OCI-LY7 (cell line): ENCODE data around the gene STRADA. TPM values are rescaled to one million over a fixed set of nuclear protein-coding genes. Genes with fewer than 3 reads are reported as not detected.

ENCODE experiments used
- BruUV-seq: library from RNA; stranded (reverse); fragments of 400-500 nt; replicated peaks from 2 replicates; lab custom pipeline; 2021; lab: Mats Ljungman, UMichigan
- CTCF ChIA-PET: fragments of 300-600 bp; sonication (Branson Sonifier 250); formaldehyde crosslinking; loops from one replicate; lab custom pipeline; 2022; ENCODE audit warnings: antibody characterized with exemption; ENCODE audit not compliant: unreplicated experiment; lab: Charles Lee
- POLR2A ChIA-PET: fragments of 300-600 bp; sonication (Branson Sonifier 250); formaldehyde crosslinking; loops from one replicate; lab custom pipeline; 2022; ENCODE audit warnings: antibody characterized with exemption; lab: Charles Lee
- DNase-seq: peaks from one replicate; pipeline ENCODE4 v3.0.0-alpha.2; 2015; ENCODE audit warnings: low spot score
- H2AFZ ChIP-seq: fragments of 200-600 bp; sonication (generic), shearing (Covaris generic); 2 replicates; pipeline ENCODE4 v1.6.1; 2014; ENCODE audit warnings: mild to moderate bottlenecking, antibody characterized with exemption, low read length, moderate library complexity
- H3K27ac ChIP-seq: fragments of 200-600 bp; sonication (generic); 2 replicates; pipeline ENCODE4 v1.5.1; 2014; ENCODE audit warnings: mixed run types, low read depth, mild to moderate bottlenecking, moderate library complexity, low read length, inconsistent platforms; ENCODE audit not compliant: poor library complexity, severe bottlenecking
- H3K36me3 ChIP-seq: fragments of 200-600 bp; sonication (generic); 2 replicates; pipeline ENCODE4 v1.6.1; 2014; ENCODE audit warnings: mild to moderate bottlenecking, antibody characterized with exemption, low read length, moderate library complexity, mixed read lengths; ENCODE audit not compliant: insufficient read depth
- H3K4me1 ChIP-seq: fragments of 200-600 bp; sonication (generic); 2 replicates; pipeline ENCODE4 v1.5.1; 2014; ENCODE audit warnings: mild to moderate bottlenecking, low read length; ENCODE audit not compliant: insufficient read depth, poor library complexity, severe bottlenecking
- H3K4me2 ChIP-seq: fragments of 200-600 bp; sonication (generic); 2 replicates; pipeline ENCODE4 v1.6.1; 2014; ENCODE audit warnings: mild to moderate bottlenecking, low read length
- H3K4me3 ChIP-seq: fragments of 200-600 bp; sonication (generic); 2 replicates; pipeline ENCODE4 v1.5.1; 2014; ENCODE audit warnings: mild to moderate bottlenecking, low read depth, low read length; ENCODE audit not compliant: poor library complexity, severe bottlenecking
- H3K79me2 ChIP-seq: fragments of 200-600 bp; sonication (generic); 2 replicates; pipeline ENCODE4 v1.6.1; 2016; ENCODE audit warnings: low read depth, mild to moderate bottlenecking, low read length, moderate library complexity, mixed read lengths; ENCODE audit not compliant: insufficient read depth
- H3K9me2 ChIP-seq: fragments of 200-600 bp; sonication (generic); 2 replicates; pipeline ENCODE4 v1.6.1; 2016; ENCODE audit warnings: mild to moderate bottlenecking, low read length, mixed read lengths; ENCODE audit not compliant: insufficient read depth
- H3K9me3 ChIP-seq: fragments of 200-600 bp; sonication (generic); 2 replicates; pipeline ENCODE4 v1.6.1; 2014; ENCODE audit warnings: mild to moderate bottlenecking, mixed run types, low read length, mixed read lengths
- H4K20me1 ChIP-seq: fragments of 200-600 bp; sonication (generic); 2 replicates; pipeline ENCODE4 v1.6.1; 2014; ENCODE audit warnings: mild to moderate bottlenecking, antibody characterized with exemption, low read length, moderate library complexity, mixed read lengths; ENCODE audit not compliant: insufficient read depth
- CTCF ChIP-seq: fragments of 200-600 bp; sonication (generic); conservative IDR thresholded peaks from 2 replicates; pipeline ENCODE4 v1.5.1; 2014; ENCODE audit warnings: mild to moderate bottlenecking, antibody characterized with exemption, low read length, moderate library complexity, mixed read lengths
- EZH2phosphoT487 ChIP-seq: fragments of 200-600 bp; sonication (generic); IDR thresholded peaks from 2 replicates; pipeline ENCODE4 v1.6.1; 2018; ENCODE audit warnings: low read depth, borderline replicate concordance, mild to moderate bottlenecking, mixed run types, antibody characterized with exemption, low read length, moderate library complexity, mixed read lengths
- intact Hi-C: fragments of 100-400 bp; cut with micrococcal nuclease; formaldehyde crosslinking; loops from one replicate; pipeline ENCODE4 v1.10.0; 2022; ENCODE audit not compliant: unreplicated experiment
- total RNA-seq, 2 experiments: library from RNA; depleted of rRNA in 1 of 2; stranded (reverse); fragments of >200 nt in 1 of 2; shearing (Covaris generic) in 1 of 2; gene quantifications; 2 replicates each; pipeline ENCODE4 v1.2.3, GENCODE V29; 2014 to 2022

STRADA gene
- total RNA-seq, 2 experiments from 2014 or later, result 31.9 to 68.0 TPM

- DNase-seq, result no peak
- intact Hi-C loops, result no loop called here
- H3K79me2 ChIP-seq, result no peaks in the 10 kb centered on the region
- H4K20me1 ChIP-seq, result no peaks in the 10 kb centered on the region
- POLR2A ChIA-PET, result interaction anchor here (0.6 to 1.7 kb wide), 3 partner anchors 12 to 114 kb away, joined by 3 to 8 read pairs (median 3); no protein-coding TSS in a partner anchor
- TF ChIP-seq EZH2phosphoT487, result no peak
- TF ChIP-seq CTCF, result no peak
- peaks cover 26% of the 10 kb centered on the region for H3K36me3 ChIP-seq
- no peak overlapping the region for H3K27ac ChIP-seq
- no peak overlapping the region for H2AFZ ChIP-seq
- CTCF ChIA-PET, result no interaction called here
- BruUV-seq, result no TSS peak
- no peaks in the 10 kb centered on the region for H3K4me1 ChIP-seq
- H3K9me2 ChIP-seq, result no peaks in the 10 kb centered on the region
- no peak overlapping the region for H3K4me3 ChIP-seq
- H3K9me3 ChIP-seq, result no peaks in the 10 kb centered on the region; the same call in 1 of the 2 replicates
- no peak overlapping the region for H3K4me2 ChIP-seq
These were observed 58.6 kb downstream of the STRADA start for GRCh38 chr17:63682981-63683380.

GRCh38 chr17:63682441-63682840 is 59.2 kb downstream of the STRADA start:
- BruUV-seq, result no TSS peak
- Histone ChIP-seq H3K4me1 (no peaks in the 10 kb centered on the region), H3K4me2 (no peak overlapping the region), H3K36me3 (peaks cover 26% of the 10 kb centered on the region), H3K9me2 (no peaks in the 10 kb centered on the region), H3K9me3 (no peaks in the 10 kb centered on the region; the same call in 1 of the 2 replicates), H3K79me2 (no peaks in the 10 kb centered on the region), H3K4me3 (no peak overlapping the region), H2AFZ (no peak overlapping the region), H3K27ac (no peak overlapping the region), H4K20me1 (no peaks in the 10 kb centered on the region)
- no peak for DNase-seq
- intact Hi-C loops, result no loop called here
- POLR2A ChIA-PET, result interaction anchor here (0.6 to 1.8 kb wide), 3 partner anchors 13 to 1060 kb away, joined by 3 to 8 read pairs (median 5); no protein-coding TSS in a partner anchor
- CTCF ChIA-PET, result no interaction called here
- no peak for TF ChIP-seq EZH2phosphoT487
- no peak for TF ChIP-seq CTCF

GRCh38 chr17:63681530-63681929 is 60.1 kb downstream of the STRADA start:
- H2AFZ ChIP-seq, result no peak overlapping the region
- H3K9me3 ChIP-seq, result no peaks in the 10 kb centered on the region; the same call in 1 of the 2 replicates
- no peaks in the 10 kb centered on the region for H4K20me1 ChIP-seq
- H3K79me2 ChIP-seq, result no peaks in the 10 kb centered on the region
- no peaks in the 10 kb centered on the region for H3K4me1 ChIP-seq
- no peak overlapping the region for H3K4me3 ChIP-seq
- ChIA-PET POLR2A (interaction anchor here (0.6 to 1.8 kb wide), 3 partner anchors 15 to 1059 kb away, joined by 3 to 5 read pairs (median 4); no protein-coding TSS in a partner anchor), CTCF (no interaction called here)
- no peak for TF ChIP-seq CTCF
- TF ChIP-seq EZH2phosphoT487, result no peak
- no peak overlapping the region for H3K4me2 ChIP-seq
- BruUV-seq, result no TSS peak
- intact Hi-C loops, result no loop called here
- H3K36me3 ChIP-seq, result peaks cover 26% of the 10 kb centered on the region
- no peaks in the 10 kb centered on the region for H3K9me2 ChIP-seq
- no peak for DNase-seq
- H3K27ac ChIP-seq, result no peak overlapping the region
